Activated CD8-positive, alpha-beta memory T cell treated with anti-CD3 and anti-CD28 coated beads for 24 hours (primary cell): ENCODE results near the gene FXYD7.
A peak's percentile ranks its signal among the peaks of the same experiment; 100 is the strongest.
"Not testable (repeated sequence)": the region's sequence is repeated elsewhere in the genome, so short reads cannot be mapped to it uniquely, and the experiment has no call there.

Source experiments
- DNase-seq: peaks from one replicate; pipeline ENCODE4 v3.0.0-alpha.2; 2020

The FXYD7 gene

DNA sequence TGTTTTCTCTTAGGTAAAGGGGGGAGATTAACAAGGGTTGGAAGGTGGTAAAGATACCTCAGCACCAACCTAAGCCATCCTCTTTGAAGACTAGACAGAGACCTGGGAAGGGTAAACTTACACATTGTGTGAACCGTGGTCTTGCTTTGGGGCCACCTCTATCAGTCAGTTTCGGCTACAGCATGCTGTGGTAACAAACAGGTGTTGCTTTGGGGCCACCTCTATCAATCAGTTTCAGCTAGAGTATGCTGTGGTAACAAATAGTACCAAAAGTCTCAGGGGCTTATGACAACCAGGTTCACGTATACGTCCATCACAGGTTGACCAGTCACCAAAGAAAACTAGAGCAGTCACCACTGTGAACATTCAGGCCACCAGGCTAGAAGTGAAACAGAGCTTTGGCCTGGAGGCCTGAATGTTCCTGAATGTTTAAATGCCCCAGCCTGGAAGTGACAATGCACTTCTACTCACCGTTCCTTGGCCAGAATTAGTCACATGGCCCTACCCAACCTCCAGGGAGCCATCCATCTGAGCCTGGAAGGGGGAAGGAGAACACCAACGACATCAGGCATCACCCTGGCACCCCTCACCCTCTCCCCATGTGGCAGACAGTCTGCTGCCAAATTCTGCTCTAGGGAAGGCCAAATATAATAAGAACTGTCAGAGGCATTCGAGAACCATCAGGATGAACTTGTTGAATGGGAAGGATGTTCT lies 3.8 kb downstream of the FXYD7 start:
- DNase-seq, result no peak

DNA sequence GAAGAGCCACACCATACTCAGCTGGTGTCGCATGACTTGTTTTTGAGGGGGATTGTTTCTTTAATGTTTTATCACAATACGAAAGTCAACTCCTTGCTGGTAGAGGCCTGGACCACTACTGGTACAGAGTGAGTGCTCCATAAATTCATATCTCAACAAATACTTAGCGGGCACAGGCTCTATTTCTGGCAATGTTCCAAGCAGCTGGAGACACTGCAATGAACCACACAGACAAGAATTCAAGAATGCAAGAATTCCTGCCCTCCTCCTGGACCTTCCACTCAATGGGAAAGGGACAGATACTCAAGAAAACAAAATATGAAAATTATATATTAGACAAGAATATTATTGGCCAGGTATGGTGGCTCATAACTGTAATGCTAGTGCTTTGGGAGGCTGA lies 6.4 kb downstream of the FXYD7 start:
- DNase-seq, result no peak

DNA sequence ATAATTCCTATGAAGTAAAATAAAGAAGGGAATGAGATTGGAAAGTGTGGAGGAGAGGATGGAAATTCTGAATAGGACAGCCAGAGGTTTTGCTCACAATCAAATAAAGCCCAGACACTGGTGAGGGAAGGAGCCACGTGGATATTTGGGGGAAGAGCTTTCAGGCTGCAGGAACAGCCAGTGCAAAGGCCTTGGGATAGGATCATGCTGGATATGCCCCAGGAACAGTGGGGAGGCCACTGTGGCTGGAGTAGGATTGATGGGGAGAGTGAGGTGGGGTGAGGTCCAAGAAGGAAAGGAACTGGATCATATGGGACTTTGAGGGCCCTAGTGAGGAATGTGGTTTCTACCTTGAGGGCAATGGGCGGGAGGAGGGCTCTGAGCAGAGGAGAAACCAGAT lies 7.4 kb downstream of the FXYD7 start:
- no peak for DNase-seq

DNA sequence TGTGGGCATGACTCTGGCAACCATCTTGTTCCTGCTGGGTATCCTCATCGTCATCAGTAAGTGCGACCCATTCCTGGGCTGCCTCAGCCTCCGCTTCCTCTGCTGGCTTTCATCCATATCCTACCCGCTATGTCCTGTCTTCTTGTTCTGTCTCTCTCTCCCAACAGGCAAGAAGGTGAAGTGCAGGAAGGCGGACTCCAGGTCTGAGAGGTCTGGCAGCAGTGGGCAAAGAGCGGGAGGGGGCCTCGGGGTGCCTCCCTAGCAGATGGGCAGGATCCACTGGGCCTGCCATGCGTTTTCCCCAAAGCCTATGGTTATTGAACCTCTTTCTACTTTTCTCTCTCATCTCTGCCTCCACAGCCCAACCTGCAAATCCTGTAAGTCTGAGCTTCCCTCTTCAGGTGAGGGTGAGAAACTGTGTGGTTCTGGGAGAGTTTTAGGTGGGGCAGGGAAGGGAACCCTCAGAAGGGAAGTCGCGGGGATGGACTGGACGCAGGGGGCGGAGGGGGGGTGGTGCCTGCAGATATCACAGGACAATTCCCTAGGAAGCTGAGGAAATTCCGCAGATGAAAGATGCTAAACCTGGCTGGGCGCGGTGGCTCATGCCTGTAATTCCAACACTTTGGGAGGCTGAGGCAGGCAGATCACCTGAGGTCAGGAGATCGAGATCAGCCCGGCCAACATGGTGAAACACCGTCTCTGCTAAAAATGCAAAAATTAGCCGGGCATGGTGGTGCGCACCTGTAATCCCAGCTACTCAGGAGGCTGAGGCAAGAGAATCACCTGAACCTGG lies 8.4 kb downstream of the FXYD7 start:
- DNase-seq, result no peak

DNA sequence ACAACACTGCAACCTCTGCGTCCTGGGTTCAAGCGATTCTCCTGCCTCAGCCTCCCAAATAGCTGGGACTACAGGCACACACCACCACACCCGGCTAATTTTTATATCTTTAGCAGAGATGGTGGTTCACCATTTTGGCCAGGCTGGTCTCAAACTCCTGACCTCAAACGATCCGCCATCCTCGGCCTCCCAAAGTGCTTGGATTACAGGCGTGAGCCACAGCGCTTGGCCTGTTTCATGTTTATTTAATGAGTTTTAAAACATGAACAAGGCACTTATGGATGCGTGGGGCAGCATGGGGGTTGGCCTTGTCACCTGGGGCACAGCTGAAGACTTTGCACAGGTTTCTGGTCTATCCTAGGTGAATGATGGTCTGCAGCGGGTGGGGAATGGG lies 10.1 kb downstream of the FXYD7 start:
- not testable (repeated sequence) for DNase-seq

DNA sequence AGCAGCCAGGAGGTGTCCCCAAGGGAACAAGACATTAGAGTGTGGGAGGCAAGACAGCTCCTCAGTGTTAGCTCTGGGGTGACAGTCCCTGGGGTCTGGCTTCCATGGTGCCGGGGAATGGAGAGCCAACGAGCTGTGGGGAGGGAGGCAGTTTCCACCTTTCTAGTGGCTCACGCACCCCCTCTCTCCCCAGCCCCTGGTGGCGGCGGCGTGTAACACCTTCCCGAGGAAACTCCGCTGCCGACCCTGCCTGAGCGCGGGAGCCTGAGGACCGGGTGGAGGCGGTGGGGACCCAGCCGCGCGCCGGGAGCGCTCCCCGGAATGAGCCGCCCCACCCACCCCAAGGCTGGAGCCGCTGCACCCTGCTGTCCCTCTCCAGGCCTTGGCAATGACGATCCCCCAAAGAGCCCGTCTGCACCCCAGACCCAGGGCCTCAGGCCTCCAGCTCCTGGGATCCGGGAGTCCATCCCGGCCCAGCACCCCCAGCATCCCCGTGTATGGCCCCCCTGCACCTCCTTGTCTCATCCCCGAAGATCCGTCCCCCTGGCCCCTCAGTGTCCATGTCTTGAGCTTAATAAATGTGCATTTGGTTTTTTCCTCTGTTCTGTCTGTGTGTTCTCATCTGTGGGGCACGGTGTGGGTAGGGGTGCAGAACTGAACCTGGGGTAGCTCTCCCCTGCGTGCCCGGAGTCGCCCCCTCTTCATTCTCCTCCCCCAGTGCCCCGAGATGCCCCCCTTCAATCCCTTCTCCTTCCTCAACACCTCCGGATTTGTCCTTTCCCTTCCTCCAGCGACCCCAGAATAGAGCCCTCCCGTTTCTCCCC lies 10.9 kb downstream of the FXYD7 start:
- peak; percentile 90 for DNase-seq

DNA sequence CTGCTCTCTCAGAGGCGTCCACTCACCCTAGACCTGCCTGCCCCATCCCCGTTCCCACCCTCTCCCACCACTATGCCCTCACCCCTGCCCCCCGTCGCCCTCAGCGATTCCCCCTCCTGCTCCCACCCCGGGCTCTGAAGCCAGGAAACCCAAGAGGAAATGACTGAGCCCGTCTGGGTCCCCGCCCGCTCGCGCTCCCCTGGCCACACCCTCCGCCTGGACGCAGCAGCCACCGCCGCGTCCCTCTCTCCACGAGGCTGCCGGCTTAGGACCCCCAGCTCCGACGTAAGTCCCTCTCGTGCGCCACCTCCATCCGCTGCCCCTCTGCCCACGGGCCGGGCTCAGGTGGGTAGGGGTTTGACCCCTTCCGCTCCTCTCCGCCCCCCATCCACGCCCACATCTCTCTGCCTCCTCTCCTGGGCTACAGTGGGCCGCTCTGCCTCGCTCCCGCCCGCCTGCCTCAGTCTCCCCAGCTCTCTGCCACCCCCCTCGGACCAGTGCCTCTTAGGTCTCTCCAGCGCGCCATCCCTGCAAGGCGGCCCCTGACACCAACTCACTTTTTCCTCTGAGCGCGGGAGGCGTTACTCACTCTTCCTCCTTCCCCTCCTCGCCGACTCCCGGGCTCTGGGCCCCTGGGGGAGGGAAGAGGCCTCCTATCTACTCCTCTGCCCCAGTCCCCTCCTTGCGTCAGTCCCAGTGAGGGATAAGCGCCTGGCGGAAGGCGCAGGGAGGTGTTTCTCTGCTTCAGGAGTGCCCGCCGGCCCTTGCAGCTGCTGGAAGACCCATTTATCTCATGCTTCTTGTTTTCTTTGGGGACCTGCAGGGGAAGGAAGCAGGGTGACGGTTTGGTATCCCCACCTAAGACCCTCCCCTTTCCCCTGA lies 11.7 kb downstream of the FXYD7 start, which contains the start of gene FXYD5:
Gene FXYD5 (plus strand): TSS at position 211 of the 882 bp plus-strand sequence. CDS start 816 bp downstream, outside the sequence.
- peak; percentile 90 for DNase-seq

DNA sequence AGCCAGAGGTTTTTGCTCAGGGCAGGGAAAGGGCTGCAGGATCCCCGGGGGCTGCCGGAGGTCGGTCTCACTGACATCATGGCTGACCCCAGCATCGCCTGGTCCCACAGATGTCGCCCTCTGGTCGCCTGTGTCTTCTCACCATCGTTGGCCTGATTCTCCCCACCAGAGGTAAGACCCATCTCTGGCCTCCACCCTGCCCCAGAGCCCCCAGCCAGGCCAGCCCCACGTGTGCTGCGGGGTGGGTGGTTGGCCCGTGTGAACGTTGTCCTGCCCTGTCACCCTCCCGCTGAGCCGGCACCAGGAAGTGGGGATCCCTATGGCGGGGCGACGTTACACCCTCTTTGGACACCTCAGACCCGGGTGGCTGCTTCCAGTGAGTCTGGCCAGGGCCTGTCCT lies 12.4 kb downstream of the FXYD7 start:
- DNase-seq, result peak; percentile 77

DNA sequence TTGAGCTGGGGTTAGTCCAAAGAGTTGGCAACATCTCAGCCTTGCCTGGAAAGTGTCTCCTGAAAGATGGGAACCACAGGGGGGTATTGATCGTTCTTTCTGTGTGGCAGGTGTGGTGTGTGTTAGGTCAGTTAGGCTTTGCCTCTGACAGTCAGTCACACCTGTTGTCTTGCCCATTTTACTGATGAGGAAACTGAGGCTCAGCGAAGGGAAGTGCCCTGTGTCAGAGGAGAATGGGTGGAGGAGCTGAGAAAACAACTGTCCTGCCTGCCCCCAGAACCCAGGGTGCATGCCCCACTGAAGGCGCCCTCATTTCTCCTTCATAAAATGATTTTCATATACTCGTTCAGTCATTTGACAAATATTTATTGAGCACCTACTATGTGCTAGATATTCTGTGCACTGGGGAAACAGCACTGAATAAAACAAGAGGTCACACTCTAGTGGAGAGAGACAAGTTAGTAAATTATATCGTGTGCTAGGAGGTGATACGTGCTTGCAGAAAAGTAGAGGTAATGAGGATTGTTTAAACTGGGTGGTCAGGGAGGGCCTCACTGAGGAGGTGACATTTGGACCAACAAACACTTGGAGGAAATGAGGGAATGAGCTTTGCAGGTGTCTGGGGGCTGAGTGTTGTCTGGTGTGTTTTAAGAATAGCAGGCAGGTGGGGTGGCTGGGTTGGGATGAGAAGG lies 13.1 kb downstream of the FXYD7 start:
- DNase-seq, result no peak

DNA sequence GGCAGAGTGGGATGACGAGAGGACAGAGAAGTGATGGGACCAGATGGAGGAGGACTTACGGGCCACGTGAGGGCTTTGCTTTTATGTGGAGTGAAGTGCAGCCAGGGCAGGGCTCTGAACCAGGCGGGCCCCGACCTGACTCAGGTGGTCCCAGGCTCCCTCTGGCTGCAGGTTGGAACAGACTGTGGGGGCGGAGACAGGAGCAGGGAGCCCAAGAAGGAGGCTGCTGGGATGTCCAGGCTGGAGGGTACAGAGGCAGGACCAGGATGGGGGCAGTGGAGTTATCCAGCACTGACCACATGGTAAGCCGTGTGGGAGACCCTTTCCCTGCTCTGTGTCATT lies 13.6 kb downstream of the FXYD7 start:
- no peak for DNase-seq

DNA sequence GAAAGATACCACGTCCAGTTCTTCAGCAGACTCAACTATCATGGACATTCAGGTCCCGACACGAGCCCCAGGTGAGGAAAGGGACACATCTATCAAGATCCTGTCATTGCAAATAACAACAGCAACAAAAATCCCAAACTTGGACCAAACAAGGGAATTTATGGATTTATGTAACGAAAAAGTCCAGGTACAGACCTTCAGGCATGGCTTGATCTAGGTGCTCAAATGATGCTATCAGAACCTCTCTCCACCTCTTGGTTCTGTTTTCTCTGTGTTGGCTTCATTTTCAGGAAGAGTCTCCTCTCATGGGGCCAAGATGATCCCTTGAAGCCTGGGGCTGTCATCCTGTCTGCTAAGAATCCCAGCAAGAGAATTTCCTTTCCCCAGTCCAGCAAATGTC lies 14.4 kb downstream of the FXYD7 start:
- no peak for DNase-seq

DNA sequence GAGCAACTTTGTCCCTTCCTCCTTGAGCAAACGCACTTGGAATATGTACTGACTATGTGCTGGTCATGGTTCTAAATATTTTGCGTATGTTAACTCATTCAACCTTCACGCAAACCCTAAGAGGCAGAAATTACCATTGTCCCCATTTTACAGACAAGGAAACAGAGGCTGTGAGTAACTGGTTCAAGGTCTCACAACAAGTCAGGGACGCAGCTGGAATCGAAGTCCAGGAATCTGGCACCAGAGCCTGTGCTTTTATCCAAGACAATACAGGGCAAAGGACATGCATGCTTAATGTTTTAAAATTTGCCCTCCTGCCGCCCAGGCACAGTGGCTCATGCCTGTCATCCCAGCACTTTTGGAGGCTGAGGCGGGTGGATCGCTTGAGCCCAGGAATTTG lies 16.6 kb downstream of the FXYD7 start:
- no peak for DNase-seq

DNA sequence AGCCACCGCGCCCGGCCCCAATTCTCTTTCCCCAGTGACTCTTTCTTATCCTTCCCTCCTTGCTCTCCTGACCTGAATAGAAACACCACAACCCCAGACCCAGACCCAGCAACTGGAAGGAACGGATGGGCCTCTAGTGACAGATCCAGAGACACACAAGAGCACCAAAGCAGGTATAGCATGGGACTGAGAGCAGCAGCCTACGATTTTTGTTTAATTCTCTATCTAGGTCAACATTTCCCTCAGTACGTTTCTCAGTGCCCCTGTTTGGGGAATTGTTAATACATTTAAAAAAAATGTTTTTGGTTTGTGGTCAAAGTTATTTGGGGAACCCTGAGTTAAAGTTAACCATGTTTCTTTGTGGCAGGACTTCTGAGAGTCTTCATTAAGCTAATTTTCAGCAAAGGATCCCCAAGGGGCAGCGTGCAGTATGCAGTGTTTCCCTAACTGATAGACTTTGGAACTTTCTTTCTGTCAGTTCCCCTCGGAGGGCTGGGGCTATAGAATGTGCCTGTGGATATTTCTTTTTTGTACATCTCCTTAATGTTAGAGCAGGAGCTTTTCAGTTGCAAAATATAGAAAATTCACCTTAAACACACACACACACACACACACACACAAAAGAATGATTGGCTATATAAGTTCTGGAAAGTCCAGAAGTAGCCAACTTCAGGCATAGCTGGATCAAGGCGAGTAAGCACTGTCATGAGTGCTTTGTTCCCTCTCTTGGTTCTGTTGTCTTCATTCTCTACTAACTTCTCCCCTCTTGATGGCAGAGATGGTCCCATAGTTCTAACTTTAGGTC lies 17.8 kb downstream of the FXYD7 start:
- no peak for DNase-seq

DNA sequence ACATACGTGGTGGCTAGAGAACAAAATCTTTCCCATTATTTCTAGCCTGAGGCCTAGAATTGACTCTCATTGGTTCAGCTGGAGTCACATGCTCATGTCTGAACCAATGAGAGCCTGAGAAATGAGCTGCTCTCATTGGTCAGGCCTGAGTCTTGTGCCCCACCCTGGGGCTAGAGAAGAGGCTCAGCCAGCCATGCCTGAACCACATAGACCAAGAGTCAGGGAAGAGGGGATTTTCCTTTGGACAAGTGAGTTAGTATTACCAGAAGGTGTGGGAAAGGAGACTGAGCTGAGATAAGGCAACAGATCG lies 18.3 kb downstream of the FXYD7 start:
- no peak for DNase-seq

DNA sequence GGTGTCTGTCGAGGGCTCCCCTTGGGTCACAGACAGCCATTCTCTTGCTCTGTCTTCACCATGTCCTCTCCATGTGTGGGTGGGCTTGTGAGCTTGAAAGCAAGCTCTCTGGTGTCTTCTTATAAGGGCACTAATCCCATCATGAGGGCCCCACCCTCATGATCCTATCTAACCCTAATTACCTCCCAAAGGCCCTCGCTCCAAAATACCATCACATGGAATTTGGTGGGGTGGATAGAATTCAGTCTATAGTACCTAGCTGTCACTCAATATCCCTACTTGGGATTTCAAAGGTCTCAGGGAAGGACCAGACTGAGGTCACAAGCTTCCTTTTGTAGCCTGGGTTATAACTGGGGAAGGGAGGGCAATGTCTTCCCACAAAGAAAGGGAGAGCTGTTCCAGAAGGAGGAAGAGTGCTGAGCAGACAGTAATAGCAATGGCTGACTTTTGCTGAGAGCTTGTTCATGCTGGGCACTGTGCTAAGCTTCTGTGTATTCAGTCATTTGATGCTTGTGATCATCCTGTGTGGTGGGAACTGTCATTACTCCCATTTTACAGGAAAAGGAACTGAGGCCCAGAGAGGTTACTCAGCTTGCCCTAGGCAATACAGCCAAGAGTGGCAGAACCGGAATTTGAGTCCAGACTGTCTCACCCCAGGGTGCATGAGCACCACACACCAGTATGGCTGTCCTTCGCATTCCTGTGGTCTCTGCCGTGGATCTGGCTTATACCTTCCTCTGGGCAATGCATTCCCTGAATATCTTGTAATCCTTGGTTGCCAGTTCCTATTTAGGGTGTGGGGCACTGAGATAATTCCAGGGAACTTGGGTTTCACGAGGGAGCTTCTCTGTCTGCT lies 19.6 kb downstream of the FXYD7 start:
- no peak for DNase-seq

DNA sequence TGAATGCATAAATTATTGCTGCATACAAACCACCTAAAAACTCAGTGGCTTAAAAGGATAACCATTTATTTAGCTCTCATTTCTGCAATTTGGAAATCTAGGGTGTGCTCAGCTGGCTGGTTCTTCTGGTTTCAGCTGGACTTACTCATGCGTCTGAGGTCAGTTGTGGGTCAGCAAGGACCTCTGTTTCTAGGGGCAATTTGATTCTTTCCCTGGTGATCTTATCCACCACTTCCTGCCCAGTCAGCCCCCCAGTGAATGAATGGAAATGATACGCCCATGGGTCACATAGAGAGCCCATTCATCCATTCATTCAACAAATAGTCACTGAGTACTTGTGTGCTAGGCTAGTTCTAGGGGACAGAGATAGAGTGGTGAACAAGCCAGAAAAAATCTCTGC lies 21.4 kb downstream of the FXYD7 start:
- DNase-seq, result no peak

DNA sequence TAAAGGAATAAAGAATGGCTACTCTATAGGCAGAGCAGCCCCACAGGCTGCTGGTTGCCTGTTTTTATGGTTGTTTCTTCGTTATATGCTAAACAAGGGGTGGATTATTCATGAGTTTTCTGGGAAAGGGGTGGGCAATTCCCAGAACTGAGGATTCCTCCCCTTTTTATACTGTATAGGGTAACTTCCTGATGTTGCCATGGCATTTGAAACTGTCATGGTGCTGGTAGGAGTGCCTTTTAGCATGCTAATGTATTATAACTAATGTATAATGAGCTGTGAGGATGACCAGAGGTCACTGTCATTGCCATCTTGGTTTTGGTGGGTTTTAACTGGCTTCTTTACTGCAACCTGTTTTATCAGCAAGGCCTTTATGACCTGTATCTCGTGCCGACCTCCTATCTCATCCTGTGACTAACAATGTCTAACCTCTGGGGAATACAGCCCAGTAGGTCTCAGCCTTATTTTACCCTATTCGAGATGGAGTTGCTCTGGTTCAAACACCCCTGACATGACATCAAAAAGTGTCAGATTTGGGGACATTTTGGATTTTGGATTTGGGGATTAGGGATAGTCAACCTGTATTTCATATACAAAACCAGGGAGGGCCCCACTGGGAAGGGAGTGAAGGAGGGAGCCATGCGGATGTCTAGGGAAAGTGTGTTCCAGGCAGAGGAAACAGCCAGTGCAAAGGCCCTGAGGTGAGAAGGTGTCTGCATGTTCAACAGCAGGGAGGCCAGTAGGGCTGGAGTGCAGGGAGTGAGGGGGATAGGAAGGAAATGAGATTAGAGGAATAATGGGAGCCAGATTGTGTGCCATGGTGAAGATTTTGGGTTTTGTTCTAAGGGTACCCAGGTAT lies 22.4 kb downstream of the FXYD7 start:
- peak; percentile 45 for DNase-seq

DNA sequence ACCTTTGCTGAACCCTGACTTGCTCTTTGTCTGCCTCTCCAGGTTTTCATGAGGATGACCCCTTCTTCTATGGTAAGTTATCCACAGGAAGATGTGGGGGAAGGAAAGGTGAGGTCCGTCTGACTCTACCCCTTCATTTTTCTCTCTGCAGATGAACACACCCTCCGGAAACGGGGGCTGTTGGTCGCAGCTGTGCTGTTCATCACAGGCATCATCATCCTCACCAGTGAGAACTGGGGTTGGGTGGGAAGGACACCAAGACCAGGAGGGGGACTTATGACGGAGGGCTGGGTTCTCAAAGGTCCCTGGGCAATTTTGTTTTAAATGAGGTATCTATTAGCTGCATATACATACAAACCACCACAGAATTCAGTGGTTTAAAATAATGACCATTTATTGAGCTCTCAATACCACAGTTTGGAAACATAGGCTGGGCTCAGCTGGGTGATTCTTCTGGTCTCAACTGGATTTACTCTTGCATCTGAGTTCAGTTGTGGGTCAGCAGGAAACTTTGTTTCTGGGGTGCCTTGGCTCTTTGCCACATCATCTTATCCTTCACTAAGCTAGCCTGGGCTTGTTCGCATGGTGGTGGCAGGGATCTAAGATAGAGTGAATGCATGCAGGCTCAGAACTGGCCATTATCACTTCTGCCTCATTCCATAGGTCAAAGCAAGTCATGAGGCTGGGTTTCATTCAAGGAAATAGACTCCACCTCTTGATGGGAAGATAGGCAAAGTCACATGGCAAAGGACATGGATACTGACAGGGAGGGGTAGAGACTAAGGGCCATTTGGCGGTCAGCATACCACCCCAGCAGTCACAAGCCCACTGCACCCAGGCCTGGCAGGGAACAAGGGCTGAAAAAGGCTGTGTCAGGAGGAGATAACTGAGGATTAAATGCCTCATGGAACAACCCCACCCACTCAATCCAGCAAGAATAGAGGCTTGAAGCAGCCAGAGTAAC lies 23.3 kb downstream of the FXYD7 start:
- peak; percentile 51 for DNase-seq
